ENCODE results near the gene KIF16B. TPM values are rescaled to one million over a fixed set of nuclear protein-coding genes. Genes with fewer than 3 reads are reported as not detected.

The KIF16B gene
- total and polyA plus RNA-seq, 2 donors (not counting 3 experiments of a cell fraction or from before 2014, with no cell fraction given) = 2.9 to 8.8 TPM

DNA sequence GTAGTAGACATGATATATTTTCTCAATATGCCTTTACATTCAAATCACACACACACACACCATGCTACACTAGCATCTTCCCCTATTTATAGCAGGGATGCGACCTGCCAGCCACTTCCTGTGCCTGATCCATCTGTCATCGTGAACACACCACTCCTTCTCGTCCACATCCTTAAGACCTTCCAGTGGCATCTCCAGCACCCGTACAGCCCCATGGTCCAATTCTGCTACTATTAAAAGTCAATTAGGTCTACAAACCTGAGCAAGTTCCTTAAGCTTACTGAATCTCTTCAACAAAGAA, 54.5 kb downstream of the KIF16B start:
- no peaks in the 10 kb centered on the region for H4K20me1 ChIP-seq (replicated peaks; ENCODE audit: control insufficient read depth, extremely low read depth, insufficient read depth, low read length)
- H3K4me3 ChIP-seq (replicated peaks in 1 of 3; ENCODE audit: insufficient read depth in 1 of 3, low read depth in 1 of 3, low read length in 3 of 3) = no peak overlapping the region
- no peak overlapping the region for H2AFZ ChIP-seq (ENCODE audit: low read depth, low read length)
- no peaks in the 10 kb centered on the region for H3K36me3 ChIP-seq (ENCODE audit: control insufficient read depth in 2 of 2, extremely low read depth in 1 of 2, insufficient read depth in 2 of 2, low read length in 2 of 2)
- dilution Hi-C loops (cut with MboI; ENCODE audit: extremely low pct_ligation_motif_present, low sequenced_read_pairs) = no loop called here
- no peaks in the 10 kb centered on the region for H3K79me2 ChIP-seq (ENCODE audit: control insufficient read depth, insufficient read depth, low read length)
- no peak overlapping the region for H3K9ac ChIP-seq (replicated peaks; ENCODE audit: extremely low read depth, insufficient read depth, low read length)
- H3K27me3 ChIP-seq (ENCODE audit: control insufficient read depth in 2 of 2, insufficient read depth in 2 of 2, low read length in 2 of 2) = no peaks in the 10 kb centered on the region
- no peak for DNase-seq (ENCODE audit: low read depth, low spot score)
- no peak for TF ChIP-seq JUN (IDR thresholded peaks at IDR 0.05; ENCODE audit: borderline replicate concordance, insufficient read depth, insufficient read length, low read depth)
- TF ChIP-seq, protein P1, sequence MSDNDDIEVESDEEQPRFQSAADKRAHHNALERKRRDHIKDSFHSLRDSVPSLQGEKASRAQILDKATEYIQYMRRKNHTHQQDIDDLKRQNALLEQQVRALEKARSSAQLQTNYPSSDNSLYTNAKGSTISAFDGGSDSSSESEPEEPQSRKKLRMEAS (IDR thresholded peaks at IDR 0.05; ENCODE audit: insufficient read depth, insufficient read length) = no peak
- no peak for TF ChIP-seq POLR2AphosphoS5 (IDR thresholded peaks at IDR 0.05; ENCODE audit: insufficient read depth, low read depth, low read length)
- TF ChIP-seq GATA2 (IDR thresholded peaks at IDR 0.05; ENCODE audit: insufficient read depth, insufficient read length, low read depth, low read length) = no peak
- no peak for TF ChIP-seq EZH2 (IDR thresholded peaks at IDR 0.05; ENCODE audit: borderline replicate concordance, low read depth, low read length, severe bottlenecking)
- no peak for TF ChIP-seq MYC (IDR thresholded peaks at IDR 0.05; ENCODE audit: low read depth, low read length)
- TF ChIP-seq POLR2A (IDR thresholded peaks at IDR 0.05; ENCODE audit: low read depth, low read length) = no peak
- TF ChIP-seq FOS (IDR thresholded peaks at IDR 0.05; ENCODE audit: borderline replicate concordance, insufficient read depth, low read length) = no peak
- TF ChIP-seq, protein P2, sequence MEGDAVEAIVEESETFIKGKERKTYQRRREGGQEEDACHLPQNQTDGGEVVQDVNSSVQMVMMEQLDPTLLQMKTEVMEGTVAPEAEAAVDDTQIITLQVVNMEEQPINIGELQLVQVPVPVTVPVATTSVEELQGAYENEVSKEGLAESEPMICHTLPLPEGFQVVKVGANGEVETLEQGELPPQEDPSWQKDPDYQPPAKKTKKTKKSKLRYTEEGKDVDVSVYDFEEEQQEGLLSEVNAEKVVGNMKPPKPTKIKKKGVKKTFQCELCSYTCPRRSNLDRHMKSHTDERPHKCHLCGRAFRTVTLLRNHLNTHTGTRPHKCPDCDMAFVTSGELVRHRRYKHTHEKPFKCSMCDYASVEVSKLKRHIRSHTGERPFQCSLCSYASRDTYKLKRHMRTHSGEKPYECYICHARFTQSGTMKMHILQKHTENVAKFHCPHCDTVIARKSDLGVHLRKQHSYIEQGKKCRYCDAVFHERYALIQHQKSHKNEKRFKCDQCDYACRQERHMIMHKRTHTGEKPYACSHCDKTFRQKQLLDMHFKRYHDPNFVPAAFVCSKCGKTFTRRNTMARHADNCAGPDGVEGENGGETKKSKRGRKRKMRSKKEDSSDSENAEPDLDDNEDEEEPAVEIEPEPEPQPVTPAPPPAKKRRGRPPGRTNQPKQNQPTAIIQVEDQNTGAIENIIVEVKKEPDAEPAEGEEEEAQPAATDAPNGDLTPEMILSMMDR (IDR thresholded peaks at IDR 0.05; ENCODE audit: extremely low read depth in 1 of 2, insufficient read depth in 1 of 2, low read depth in 1 of 2, low read length in 2 of 2) = no peak
- H3K27ac ChIP-seq (ENCODE audit: insufficient read depth, low read depth, low read length) = no peak overlapping the region
- H3K9me1 ChIP-seq (replicated peaks; ENCODE audit: control insufficient read depth, extremely low read depth, insufficient read depth, low read length) = no peaks in the 10 kb centered on the region
- ChIA-PET POLR2A (no interaction called here), CTCF (interaction anchor here (1.2 to 1.8 kb wide), 2 partner anchors 19 to 243 kb away, joined by 3 to 38 read pairs; no protein-coding TSS in a partner anchor)
- no peak overlapping the region for H3K4me2 ChIP-seq (ENCODE audit: insufficient read depth, low read length)
- H3K4me1 ChIP-seq (ENCODE audit: control insufficient read depth, extremely low read depth, insufficient read depth, low read length) = no peaks in the 10 kb centered on the region
- H3K9me3 ChIP-seq (replicated peaks; ENCODE audit: control insufficient read depth, insufficient read depth, low read length) = no peaks in the 10 kb centered on the region
- BruUV-seq (replicated peaks) = no TSS peak
- FAIRE-seq = no peak
- intact Hi-C loops (cut with micrococcal nuclease) = loop anchor here (1.0 kb wide), 1 partner anchor 243 kb away; no protein-coding TSS in a partner anchor
